Measurements from ENCODE around the gene LYZL1. TPM values are rescaled to one million over a fixed set of nuclear protein-coding genes. Genes with fewer than 3 reads are reported as not detected.

LYZL1 gene
- polyA plus RNA-seq, 1 of the 3 experiments (the other 2 are of a cell fraction): not detected

GRCh38 chr10:29252811-29253689 lies 35.8 kb upstream of the LYZL1 start:
- no peaks in the 10 kb centered on the region for H3K9me3 ChIP-seq
- no peak for DNase-seq
- H3K4me2 ChIP-seq: no peak overlapping the region
- POLR2A ChIA-PET: no interaction called here
- peaks cover 27 to 46% of the 10 kb centered on the region in 2 experiments for H3K4me1 ChIP-seq (ENCODE audit: control insufficient read depth in 1 of 2, insufficient read depth in 2 of 2, low read depth in 1 of 2, low read length in 1 of 2)
- H3K27ac ChIP-seq (ENCODE audit: low read depth in 2 of 2, low read length in 1 of 2): peak overlapping the region in 1 of 2 experiments; percentile 93; a peak in 2 of 4 replicates
- CTCF ChIA-PET: interaction anchor here (1.1 to 7.3 kb wide), 8 partner anchors 9 to 589 kb away, joined by 3 to 45 read pairs (median 6); no protein-coding TSS in a partner anchor
- no peaks in the 10 kb centered on the region for H4K20me1 ChIP-seq (ENCODE audit: insufficient read depth)
- 66% methylated on average over 12 of the region's 18 CpGs for WGBS (ENCODE audit: low lambda C conversion rate)
- H3K9ac ChIP-seq: no peak overlapping the region
- no peaks in the 10 kb centered on the region for H3K36me3 ChIP-seq (replicated peaks in 1 of 2; ENCODE audit: control insufficient read depth in 1 of 2, insufficient read depth in 2 of 2, low read length in 1 of 2)
- no peaks in the 10 kb centered on the region for H3K79me2 ChIP-seq (ENCODE audit: insufficient read depth)
- H2AFZ ChIP-seq (ENCODE audit: low read depth): no peak overlapping the region
- no peaks in the 10 kb centered on the region for H3K9me2 ChIP-seq
- no peak overlapping the region for H3K4me3 ChIP-seq (ENCODE audit: low read depth in 2 of 2, low read length in 1 of 2)
- peaks cover 8% of the 10 kb centered on the region; the same call in 1 of the 2 replicates for H3K27me3 ChIP-seq (ENCODE audit: insufficient read depth)
- TF ChIP-seq USF2 (IDR thresholded peaks at IDR 0.05; ENCODE audit: borderline replicate concordance, low read depth, low read length) (no peak), IRF3 (IDR thresholded peaks at IDR 0.05; ENCODE audit: low read depth, low read length) (no peak), ELF1 (IDR thresholded peaks at IDR 0.05) (no peak), FOXM1 (IDR thresholded peaks at IDR 0.05; ENCODE audit: low read depth) (no peak), FOSL2 (IDR thresholded peaks at IDR 0.05; ENCODE audit: borderline replicate concordance, low read depth) (no peak), MEF2A (IDR thresholded peaks at IDR 0.05; ENCODE audit: borderline replicate concordance, low read depth) (no peak), FOXJ3 (CRISPR knock-in tag; IDR thresholded peaks at IDR 0.05) (no peak)
- peaks cover 9% of the 10 kb centered on the region for H3F3A ChIP-seq (replicated peaks; ENCODE audit: insufficient read depth)

GRCh38 chr10:29253690-29254029 lies 35.2 kb upstream of the LYZL1 start:
- Histone ChIP-seq H3K4me3 (ENCODE audit: low read depth in 2 of 2, low read length in 1 of 2) (no peak overlapping the region), H4K20me1 (ENCODE audit: insufficient read depth) (no peaks in the 10 kb centered on the region), H3K4me2 (no peak overlapping the region), H2AFZ (ENCODE audit: low read depth) (no peak overlapping the region), H3K4me1 (ENCODE audit: control insufficient read depth in 1 of 2, insufficient read depth in 2 of 2, low read depth in 1 of 2, low read length in 1 of 2) (peaks cover 27 to 46% of the 10 kb centered on the region in 2 experiments), H3K36me3 (replicated peaks in 1 of 2; ENCODE audit: control insufficient read depth in 1 of 2, insufficient read depth in 2 of 2, low read length in 1 of 2) (no peaks in the 10 kb centered on the region), H3K27me3 (ENCODE audit: insufficient read depth) (peaks cover 8% of the 10 kb centered on the region; the same call in 1 of the 2 replicates), H3K9me2 (no peaks in the 10 kb centered on the region), H3K9me3 (no peaks in the 10 kb centered on the region), H3K9ac (no peak overlapping the region), H3K79me2 (ENCODE audit: insufficient read depth) (no peaks in the 10 kb centered on the region), H3F3A (replicated peaks; ENCODE audit: insufficient read depth) (peaks cover 9% of the 10 kb centered on the region), H3K27ac (ENCODE audit: low read depth in 2 of 2, low read length in 1 of 2) (peak overlapping the region in 1 of 2 experiments; percentile 93; a peak in 2 of 4 replicates)
- 67% methylated on average over 3 of the region's 3 CpGs for WGBS (ENCODE audit: low lambda C conversion rate)
- no peak for DNase-seq
- TF ChIP-seq EZH2phosphoT487 (IDR thresholded peaks at IDR 0.05; ENCODE audit: borderline replicate concordance, low read depth) (no peak), MXI1 (IDR thresholded peaks at IDR 0.05; ENCODE audit: low read depth, low read length) (no peak), ZBTB33 (IDR thresholded peaks at IDR 0.05; ENCODE audit: borderline replicate concordance, low read depth) (no peak)
- ChIA-PET CTCF (interaction anchor here (1.1 to 7.3 kb wide), 5 partner anchors 9 to 590 kb away, joined by 3 to 45 read pairs (median 13); no protein-coding TSS in a partner anchor), POLR2A (interaction anchor here (0.7 kb wide), 1 partner anchor 140 kb away, joined by 3 read pairs; no protein-coding TSS in a partner anchor)

Data from SK-N-SH (cell line).